ENCODE measurements around the gene VWA5A. TPM values are rescaled to one million over a fixed set of nuclear protein-coding genes. Genes with fewer than 3 reads are reported as not detected.
"Not testable (repeated sequence)": the region's sequence is repeated elsewhere in the genome, so short reads cannot be mapped to it uniquely, and the experiment has no call there.

VWA5A gene
- total and polyA plus RNA-seq, 12 donors = 1.2 to 8.8 (median 3.5) TPM

- ATAC-seq = no peak
- peaks cover 0 to 25% (median 0%) of the 10 kb centered on the region in 11 donors for H3K9me3 ChIP-seq
- no peak overlapping the region for H3K27ac ChIP-seq
- intact Hi-C loops (cut with DNase I) = no loop called here
- no peak for DNase-seq
- H3K27me3 ChIP-seq = no peaks in the 10 kb centered on the region
- H3K36me3 ChIP-seq = peaks cover 0 to 70% (median 6%) of the 10 kb centered on the region in 9 donors
- H3K4me3 ChIP-seq = no peak overlapping the region
- TF ChIP-seq CTCF (IDR thresholded peaks at IDR 0.05) = no peak
- 57 to 60% methylated on average over 2 of the region's 2 CpGs for WGBS, 2 donors
- H3K4me1 ChIP-seq = no peaks in the 10 kb centered on the region
Measured at GRCh38 chr11:124123622-124124021, 8.4 kb downstream of the VWA5A start.

- H3K4me3 ChIP-seq; H3K27ac ChIP-seq; H3K4me1 ChIP-seq; DNase-seq; ATAC-seq; H3K27me3 ChIP-seq; intact Hi-C loops (cut with DNase I): not testable (repeated sequence)
- Histone ChIP-seq H3K36me3 (peaks cover 0 to 35% (median 6%) of the 10 kb centered on the region in 9 donors), H3K9me3 (peaks cover 0 to 27% (median 0%) of the 10 kb centered on the region in 11 donors)
- WGBS, 2 donors = 100% methylated on average over 1 of the region's 1 CpG
Measured at GRCh38 chr11:124127134-124127533, 11.9 kb downstream of the VWA5A start.

GRCh38 chr11:124143034-124143433 lies 27.8 kb downstream of the VWA5A start:
- Histone ChIP-seq H3K4me1 (no peaks in the 10 kb centered on the region), H3K36me3 (peaks cover 0 to 27% (median 0%) of the 10 kb centered on the region in 9 donors), H3K4me3 (no peak overlapping the region), H3K27ac (no peak overlapping the region), H3K9me3 (peaks cover 0 to 19% (median 5%) of the 10 kb centered on the region in 11 donors), H3K27me3 (no peaks in the 10 kb centered on the region)
- intact Hi-C loops (cut with DNase I) = no loop called here
- DNase-seq (no peak), ATAC-seq (no peak)
- no peak for TF ChIP-seq CTCF (IDR thresholded peaks at IDR 0.05)
- 96 to 97% methylated on average over 2 of the region's 2 CpGs for WGBS, 2 donors

GRCh38 chr11:124147951-124148350 lies 32.7 kb downstream of the VWA5A start:
- WGBS, 2 donors = 84% methylated on average over 2 of the region's 2 CpGs
- intact Hi-C loops (cut with DNase I) = no loop called here

More at GRCh38 chr11:124147951-124148350, 32.7 kb downstream of the VWA5A start:
- no peaks in the 10 kb centered on the region for H3K4me1 ChIP-seq
- DNase-seq (no peak), ATAC-seq (no peak)
- H3K4me3 ChIP-seq = no peak overlapping the region
- no peak for TF ChIP-seq CTCF (IDR thresholded peaks at IDR 0.05)
- no peaks in the 10 kb centered on the region for H3K27me3 ChIP-seq
- H3K36me3 ChIP-seq = peaks cover 0 to 13% (median 0%) of the 10 kb centered on the region in 9 donors
- no peak overlapping the region for H3K27ac ChIP-seq
- H3K9me3 ChIP-seq = peaks cover 0 to 6% (median 0%) of the 10 kb centered on the region in 11 donors
